SK-N-SH treated with all-trans-retinoic acid at 6 μM for 48 hours (cell line): Measurements from ENCODE around the gene BTBD8.

Source experiments
- ATAC-seq: fragments of 200-7000 bp; cut with Tn5 transposase; 3 replicates; pipeline ENCODE4 v1.9.1; 2020; ENCODE audit warnings: mild to moderate bottlenecking, moderate library complexity
- ARNTL ChIP-seq: fragments of 450-650 bp; formaldehyde crosslinking; IDR thresholded peaks from 2 replicates; pipeline ENCODE4 v1.5.0; 2020; ENCODE audit warnings: low read depth, mild to moderate bottlenecking, moderate library complexity, borderline replicate concordance
- BACH2 ChIP-seq: fragments of 250-450 bp; sonication (Bioruptor Pico); IDR thresholded peaks from 2 replicates; pipeline ENCODE4 v1.9.0; 2021; ENCODE audit warnings: mild to moderate bottlenecking, borderline replicate concordance
- CSDC2 ChIP-seq: fragments of 250-450 bp; sonication (Bioruptor Pico); IDR thresholded peaks from 2 replicates; pipeline ENCODE4 v1.5.0; 2020; ENCODE audit warnings: mild to moderate bottlenecking, moderate library complexity
- ESRRG ChIP-seq: fragments of 250-450 bp; sonication (Bioruptor Pico); IDR thresholded peaks from 2 replicates; pipeline ENCODE4 v1.6.1; 2021; ENCODE audit warnings: mild to moderate bottlenecking
- GLIS3 ChIP-seq: fragments of 250-450 bp; sonication (Bioruptor Pico); IDR thresholded peaks from 2 replicates; pipeline ENCODE4 v1.5.0; 2020; ENCODE audit warnings: mild to moderate bottlenecking, moderate library complexity
- ISL1 ChIP-seq: fragments of 250-450 bp; sonication (Bioruptor Pico); IDR thresholded peaks from 2 replicates; pipeline ENCODE4 v2.1.2; 2022; ENCODE audit warnings: mild to moderate bottlenecking, moderate library complexity
- OSR1 ChIP-seq: fragments of 250-450 bp; sonication (Bioruptor Pico); IDR thresholded peaks from 2 replicates; pipeline ENCODE4 v1.8.0; 2022; ENCODE audit warnings: moderate library complexity, mild to moderate bottlenecking, inconsistent platforms
- PPARA ChIP-seq: fragments of 250-450 bp; sonication (Bioruptor Pico); IDR thresholded peaks from 2 replicates; pipeline ENCODE4 v1.5.0; 2020; ENCODE audit warnings: mild to moderate bottlenecking, borderline replicate concordance
- RARB ChIP-seq: fragments of 250-450 bp; sonication (Bioruptor Pico); IDR thresholded peaks from 2 replicates; pipeline ENCODE4 v1.8.0; 2021; ENCODE audit warnings: mild to moderate bottlenecking, moderate library complexity
- TCF4 ChIP-seq: fragments of 250-450 bp; sonication (Bioruptor Pico); IDR thresholded peaks from 2 replicates; pipeline ENCODE4 v1.8.0; 2021; ENCODE audit warnings: mild to moderate bottlenecking, moderate library complexity, borderline replicate concordance
- TOX ChIP-seq: fragments of 250-450 bp; sonication (Bioruptor Pico); IDR thresholded peaks from 2 replicates; pipeline ENCODE4 v1.8.0; 2021; ENCODE audit warnings: mild to moderate bottlenecking, moderate library complexity, borderline replicate concordance
- ZC3H10 ChIP-seq: fragments of 250-450 bp; sonication (Bioruptor Pico); IDR thresholded peaks from 2 replicates; pipeline ENCODE4 v1.5.1; 2021; ENCODE audit warnings: mild to moderate bottlenecking, moderate library complexity
- ZFP3 ChIP-seq: fragments of 250-450 bp; sonication (Bioruptor Pico); IDR thresholded peaks from 2 replicates; pipeline ENCODE4 v1.5.0; 2020; ENCODE audit warnings: mild to moderate bottlenecking, moderate library complexity
- ZFP30 ChIP-seq: fragments of 450-650 bp; formaldehyde crosslinking; IDR thresholded peaks from 2 replicates; pipeline ENCODE4 v1.5.0; 2022; ENCODE audit warnings: mild to moderate bottlenecking, moderate library complexity
- ZNF565 ChIP-seq: fragments of 450-650 bp; formaldehyde crosslinking; conservative IDR thresholded peaks from 2 replicates; pipeline ENCODE4 v1.5.0; 2020; ENCODE audit warnings: low read depth, mild to moderate bottlenecking, moderate library complexity
- ZNF70 ChIP-seq: fragments of 450-650 bp; formaldehyde crosslinking; IDR thresholded peaks from 2 replicates; pipeline ENCODE4 v1.5.0; 2020; ENCODE audit warnings: mild to moderate bottlenecking, moderate library complexity
- ZNF8 ChIP-seq: fragments of 450-650 bp; formaldehyde crosslinking; IDR thresholded peaks from 2 replicates; pipeline ENCODE4 v1.5.0; 2020; ENCODE audit warnings: mild to moderate bottlenecking, moderate library complexity
- TF ChIP-seq, protein P1 (sequence below): fragments of 250-450 bp; sonication (Bioruptor Pico); IDR thresholded peaks from 2 replicates; pipeline ENCODE4 v1.5.0; 2020; ENCODE audit warnings: mild to moderate bottlenecking, moderate library complexity
- TF ChIP-seq, protein P2 (sequence below): fragments of 250-450 bp; sonication (Bioruptor Pico); IDR thresholded peaks from 2 replicates; pipeline ENCODE4 v1.5.1; 2021; ENCODE audit warnings: mild to moderate bottlenecking, moderate library complexity
- TF ChIP-seq, protein P3 (sequence below): fragments of 250-450 bp; sonication (Bioruptor Pico); IDR thresholded peaks from 2 replicates; pipeline ENCODE4 v1.8.0; 2021; ENCODE audit warnings: low read depth, mild to moderate bottlenecking, moderate library complexity, borderline replicate concordance
- TF ChIP-seq, protein P4 (sequence below): fragments of 250-450 bp; sonication (Bioruptor Pico); IDR thresholded peaks from 2 replicates; pipeline ENCODE4 v1.8.0; 2020; ENCODE audit warnings: mild to moderate bottlenecking, moderate library complexity, borderline replicate concordance
- TF ChIP-seq, protein P5 (sequence below): fragments of 250-450 bp; sonication (Bioruptor Pico); IDR thresholded peaks from 2 replicates; pipeline ENCODE4 v1.5.1; 2020; ENCODE audit warnings: low read depth, mild to moderate bottlenecking, moderate library complexity

BTBD8 gene

DNA sequence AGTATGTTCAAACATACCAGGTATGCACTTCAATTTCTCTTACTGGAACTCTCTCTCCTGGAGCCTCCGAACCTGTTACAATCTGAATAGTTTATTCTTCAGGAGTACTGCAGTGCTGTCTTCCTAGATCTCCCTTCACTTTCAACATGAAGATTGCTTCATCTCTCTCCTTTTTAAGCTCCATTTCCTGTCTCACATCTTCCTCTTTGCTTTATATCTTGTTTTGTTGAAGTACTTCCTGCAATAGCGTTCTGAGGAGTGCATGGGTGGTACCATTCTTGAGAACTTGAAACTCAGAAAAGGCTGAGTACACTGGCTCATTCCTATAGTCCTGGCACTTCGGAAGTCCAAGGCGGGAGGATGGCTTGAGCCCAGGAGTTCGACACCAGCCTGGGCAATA is 121.8 kb downstream of the BTBD8 start:
- ATAC-seq = no peak
- no peak for TF ChIP-seq ZNF70 (CRISPR knock-in tag)
- no peak for TF ChIP-seq ESRRG (CRISPR knock-in tag)
- TF ChIP-seq TCF4 = no peak
- TF ChIP-seq, protein P1, sequence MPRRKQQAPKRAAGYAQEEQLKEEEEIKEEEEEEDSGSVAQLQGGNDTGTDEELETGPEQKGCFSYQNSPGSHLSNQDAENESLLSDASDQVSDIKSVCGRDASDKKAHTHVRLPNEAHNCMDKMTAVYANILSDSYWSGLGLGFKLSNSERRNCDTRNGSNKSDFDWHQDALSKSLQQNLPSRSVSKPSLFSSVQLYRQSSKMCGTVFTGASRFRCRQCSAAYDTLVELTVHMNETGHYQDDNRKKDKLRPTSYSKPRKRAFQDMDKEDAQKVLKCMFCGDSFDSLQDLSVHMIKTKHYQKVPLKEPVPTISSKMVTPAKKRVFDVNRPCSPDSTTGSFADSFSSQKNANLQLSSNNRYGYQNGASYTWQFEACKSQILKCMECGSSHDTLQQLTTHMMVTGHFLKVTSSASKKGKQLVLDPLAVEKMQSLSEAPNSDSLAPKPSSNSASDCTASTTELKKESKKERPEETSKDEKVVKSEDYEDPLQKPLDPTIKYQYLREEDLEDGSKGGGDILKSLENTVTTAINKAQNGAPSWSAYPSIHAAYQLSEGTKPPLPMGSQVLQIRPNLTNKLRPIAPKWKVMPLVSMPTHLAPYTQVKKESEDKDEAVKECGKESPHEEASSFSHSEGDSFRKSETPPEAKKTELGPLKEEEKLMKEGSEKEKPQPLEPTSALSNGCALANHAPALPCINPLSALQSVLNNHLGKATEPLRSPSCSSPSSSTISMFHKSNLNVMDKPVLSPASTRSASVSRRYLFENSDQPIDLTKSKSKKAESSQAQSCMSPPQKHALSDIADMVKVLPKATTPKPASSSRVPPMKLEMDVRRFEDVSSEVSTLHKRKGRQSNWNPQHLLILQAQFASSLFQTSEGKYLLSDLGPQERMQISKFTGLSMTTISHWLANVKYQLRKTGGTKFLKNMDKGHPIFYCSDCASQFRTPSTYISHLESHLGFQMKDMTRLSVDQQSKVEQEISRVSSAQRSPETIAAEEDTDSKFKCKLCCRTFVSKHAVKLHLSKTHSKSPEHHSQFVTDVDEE (CRISPR knock-in tag) = no peak
- TF ChIP-seq BACH2 = no peak
- no peak for TF ChIP-seq ARNTL (CRISPR knock-in tag)
- no peak for TF ChIP-seq ZNF565 (CRISPR knock-in tag)
- TF ChIP-seq ZC3H10 (CRISPR knock-in tag) = no peak
- TF ChIP-seq OSR1 (CRISPR knock-in tag) = no peak
- no peak for TF ChIP-seq ISL1
- no peak for TF ChIP-seq ZNF8 (CRISPR knock-in tag)
- TF ChIP-seq, protein P2, sequence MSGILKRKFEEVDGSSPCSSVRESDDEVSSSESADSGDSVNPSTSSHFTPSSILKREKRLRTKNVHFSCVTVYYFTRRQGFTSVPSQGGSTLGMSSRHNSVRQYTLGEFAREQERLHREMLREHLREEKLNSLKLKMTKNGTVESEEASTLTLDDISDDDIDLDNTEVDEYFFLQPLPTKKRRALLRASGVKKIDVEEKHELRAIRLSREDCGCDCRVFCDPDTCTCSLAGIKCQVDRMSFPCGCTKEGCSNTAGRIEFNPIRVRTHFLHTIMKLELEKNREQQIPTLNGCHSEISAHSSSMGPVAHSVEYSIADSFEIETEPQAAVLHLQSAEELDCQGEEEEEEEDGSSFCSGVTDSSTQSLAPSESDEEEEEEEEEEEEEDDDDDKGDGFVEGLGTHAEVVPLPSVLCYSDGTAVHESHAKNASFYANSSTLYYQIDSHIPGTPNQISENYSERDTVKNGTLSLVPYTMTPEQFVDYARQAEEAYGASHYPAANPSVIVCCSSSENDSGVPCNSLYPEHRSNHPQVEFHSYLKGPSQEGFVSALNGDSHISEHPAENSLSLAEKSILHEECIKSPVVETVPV (CRISPR knock-in tag) = no peak
- TF ChIP-seq ZFP30 (CRISPR knock-in tag) = no peak
- TF ChIP-seq, protein P3, sequence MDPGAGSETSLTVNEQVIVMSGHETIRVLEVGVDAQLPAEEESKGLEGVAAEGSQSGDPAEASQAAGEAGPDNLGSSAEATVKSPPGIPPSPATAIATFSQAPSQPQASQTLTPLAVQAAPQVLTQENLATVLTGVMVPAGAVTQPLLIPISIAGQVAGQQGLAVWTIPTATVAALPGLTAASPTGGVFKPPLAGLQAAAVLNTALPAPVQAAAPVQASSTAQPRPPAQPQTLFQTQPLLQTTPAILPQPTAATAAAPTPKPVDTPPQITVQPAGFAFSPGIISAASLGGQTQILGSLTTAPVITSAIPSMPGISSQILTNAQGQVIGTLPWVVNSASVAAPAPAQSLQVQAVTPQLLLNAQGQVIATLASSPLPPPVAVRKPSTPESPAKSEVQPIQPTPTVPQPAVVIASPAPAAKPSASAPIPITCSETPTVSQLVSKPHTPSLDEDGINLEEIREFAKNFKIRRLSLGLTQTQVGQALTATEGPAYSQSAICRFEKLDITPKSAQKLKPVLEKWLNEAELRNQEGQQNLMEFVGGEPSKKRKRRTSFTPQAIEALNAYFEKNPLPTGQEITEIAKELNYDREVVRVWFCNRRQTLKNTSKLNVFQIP (CRISPR knock-in tag) = no peak
- no peak for TF ChIP-seq CSDC2 (CRISPR knock-in tag)
- TF ChIP-seq, protein P4, sequence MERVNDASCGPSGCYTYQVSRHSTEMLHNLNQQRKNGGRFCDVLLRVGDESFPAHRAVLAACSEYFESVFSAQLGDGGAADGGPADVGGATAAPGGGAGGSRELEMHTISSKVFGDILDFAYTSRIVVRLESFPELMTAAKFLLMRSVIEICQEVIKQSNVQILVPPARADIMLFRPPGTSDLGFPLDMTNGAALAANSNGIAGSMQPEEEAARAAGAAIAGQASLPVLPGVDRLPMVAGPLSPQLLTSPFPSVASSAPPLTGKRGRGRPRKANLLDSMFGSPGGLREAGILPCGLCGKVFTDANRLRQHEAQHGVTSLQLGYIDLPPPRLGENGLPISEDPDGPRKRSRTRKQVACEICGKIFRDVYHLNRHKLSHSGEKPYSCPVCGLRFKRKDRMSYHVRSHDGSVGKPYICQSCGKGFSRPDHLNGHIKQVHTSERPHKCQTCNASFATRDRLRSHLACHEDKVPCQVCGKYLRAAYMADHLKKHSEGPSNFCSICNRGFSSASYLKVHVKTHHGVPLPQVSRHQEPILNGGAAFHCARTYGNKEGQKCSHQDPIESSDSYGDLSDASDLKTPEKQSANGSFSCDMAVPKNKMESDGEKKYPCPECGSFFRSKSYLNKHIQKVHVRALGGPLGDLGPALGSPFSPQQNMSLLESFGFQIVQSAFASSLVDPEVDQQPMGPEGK (CRISPR knock-in tag) = no peak
- TF ChIP-seq TOX = no peak
- TF ChIP-seq GLIS3 = no peak
- TF ChIP-seq, protein P5, sequence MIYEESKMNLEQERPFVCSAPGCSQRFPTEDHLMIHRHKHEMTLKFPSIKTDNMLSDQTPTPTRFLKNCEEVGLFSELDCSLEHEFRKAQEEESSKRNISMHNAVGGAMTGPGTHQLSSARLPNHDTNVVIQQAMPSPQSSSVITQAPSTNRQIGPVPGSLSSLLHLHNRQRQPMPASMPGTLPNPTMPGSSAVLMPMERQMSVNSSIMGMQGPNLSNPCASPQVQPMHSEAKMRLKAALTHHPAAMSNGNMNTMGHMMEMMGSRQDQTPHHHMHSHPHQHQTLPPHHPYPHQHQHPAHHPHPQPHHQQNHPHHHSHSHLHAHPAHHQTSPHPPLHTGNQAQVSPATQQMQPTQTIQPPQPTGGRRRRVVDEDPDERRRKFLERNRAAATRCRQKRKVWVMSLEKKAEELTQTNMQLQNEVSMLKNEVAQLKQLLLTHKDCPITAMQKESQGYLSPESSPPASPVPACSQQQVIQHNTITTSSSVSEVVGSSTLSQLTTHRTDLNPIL (CRISPR knock-in tag) = no peak
- no peak for TF ChIP-seq PPARA
- TF ChIP-seq, all 23 proteins: peak for 0

DNA sequence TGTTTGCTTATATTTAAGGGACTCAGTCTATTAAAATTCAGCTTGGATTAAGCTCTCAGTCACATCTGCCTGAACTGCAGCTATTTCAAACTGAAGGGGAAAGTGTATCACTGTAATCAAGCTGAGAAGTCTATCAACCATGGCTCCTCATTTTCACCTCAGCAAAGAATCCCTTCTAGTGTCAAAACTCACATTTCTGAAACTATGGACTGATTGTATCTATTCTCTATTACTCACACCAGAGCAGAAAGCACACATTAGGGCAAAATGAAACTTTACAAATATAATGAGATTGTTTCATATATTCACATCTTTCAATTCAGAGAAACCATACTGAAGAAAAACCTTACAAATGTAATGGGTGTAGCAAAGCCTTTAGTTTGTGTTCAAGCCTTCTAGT is 123.0 kb downstream of the BTBD8 start:
- TF ChIP-seq RARB (CRISPR knock-in tag) = no peak
- no peak for TF ChIP-seq ZC3H10 (CRISPR knock-in tag)
- TF ChIP-seq TOX = no peak
- no peak for ATAC-seq

DNA sequence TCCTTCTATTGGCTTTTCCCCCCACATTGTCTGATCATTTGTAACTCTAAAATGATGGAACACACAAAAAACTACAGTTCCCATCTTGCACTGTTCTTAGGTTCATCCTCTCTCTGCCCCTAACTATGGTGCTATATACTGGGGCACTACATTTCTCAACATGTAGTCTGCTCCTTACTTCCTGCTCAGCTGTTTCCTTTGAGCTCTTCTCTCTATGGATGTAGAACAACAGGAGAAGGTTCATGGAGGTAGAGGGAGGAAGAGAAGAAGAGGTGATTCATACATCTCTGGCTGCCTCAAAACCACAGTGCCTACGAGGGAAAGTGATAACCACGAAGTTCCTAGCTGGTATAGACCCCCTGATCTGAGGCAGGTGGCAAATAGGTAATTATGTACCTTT is 130.6 kb downstream of the BTBD8 start:
- no peak for ATAC-seq
- TF ChIP-seq, protein P2 (CRISPR knock-in tag) = no peak
- TF ChIP-seq TCF4 (no peak), ZFP30 (CRISPR knock-in tag) (no peak), ZC3H10 (CRISPR knock-in tag) (no peak), OSR1 (CRISPR knock-in tag) (no peak), ZFP3 (CRISPR knock-in tag) (no peak), RARB (CRISPR knock-in tag) (no peak), PPARA (no peak), ZNF8 (CRISPR knock-in tag) (no peak), BACH2 (no peak)
- TF ChIP-seq, protein P3 (CRISPR knock-in tag) = no peak
- TF ChIP-seq, protein P4 (CRISPR knock-in tag) = no peak
